AG04449 (cell line): Measurements from ENCODE around the gene NSMCE4A.
"Not testable (repeated sequence)": the region's sequence is repeated elsewhere in the genome, so short reads cannot be mapped to it uniquely, and the experiment has no call there.

ENCODE experiments used
- CTCF ChIA-PET: fragments of 350-600 bp; formaldehyde crosslinking; extraction: SDS; loops from one replicate; lab custom pipeline; 2021; ENCODE audit warnings: antibody characterized with exemption; lab: Yijun Ruan, JAX
- POLR2A ChIA-PET: fragments of 400-600, 350-600 bp; formaldehyde crosslinking; extraction: SDS; loops from one replicate; lab custom pipeline; 2020; ENCODE audit warnings: antibody characterized with exemption, inconsistent platforms; lab: Yijun Ruan, JAX
- DNase-seq: peaks from one replicate; pipeline ENCODE4 v3.0.0-alpha.2; 2010; ENCODE audit warnings: low read depth, low spot score
- H3K4me3 ChIP-seq: 2 replicates; pipeline ENCODE4 v1.5.1; 2011; ENCODE audit warnings: low read depth, mild to moderate bottlenecking, control low read depth, low read length
- CTCF ChIP-seq: IDR thresholded peaks from one replicate; pipeline ENCODE4 v1.5.1; 2011; ENCODE audit warnings: mild to moderate bottlenecking, moderate library complexity, low read length, control low read depth, inconsistent platforms; ENCODE audit not compliant: insufficient read depth; ENCODE audit errors: missing control alignments

NSMCE4A gene

DNA sequence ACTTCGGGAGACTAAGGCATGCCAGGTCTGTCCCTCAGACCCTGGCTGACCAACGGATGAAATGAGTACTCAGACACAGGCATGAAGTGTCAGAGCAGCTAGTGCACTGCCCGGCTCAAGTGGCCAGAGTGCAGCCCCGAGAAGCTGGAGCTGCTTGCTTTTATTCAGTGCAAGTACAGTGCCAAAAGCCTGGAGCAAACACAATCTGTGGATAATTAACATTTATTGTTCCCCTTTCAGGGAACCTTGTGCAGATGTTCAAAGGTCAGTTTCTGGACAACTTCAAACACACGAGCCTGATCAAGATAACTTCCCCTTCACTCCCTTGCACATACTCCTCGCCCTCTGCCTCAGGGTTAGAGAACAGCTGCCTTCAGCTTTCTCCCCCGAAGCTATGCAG is 39.3 kb downstream of the NSMCE4A start:
- H3K4me3 ChIP-seq, result no peak overlapping the region
- TF ChIP-seq CTCF, result no peak
- CTCF ChIA-PET, result interaction anchor here (1.1 to 1.3 kb wide), 2 partner anchors 40 to 116 kb away, joined by 3 to 4 read pairs; no protein-coding TSS in a partner anchor
- POLR2A ChIA-PET, result interaction anchor here (1.3 kb wide), 1 partner anchor 8 kb away, joined by 6 read pairs; the partner anchor contains the start of gene ATE1
- DNase-seq, result no peak

DNA sequence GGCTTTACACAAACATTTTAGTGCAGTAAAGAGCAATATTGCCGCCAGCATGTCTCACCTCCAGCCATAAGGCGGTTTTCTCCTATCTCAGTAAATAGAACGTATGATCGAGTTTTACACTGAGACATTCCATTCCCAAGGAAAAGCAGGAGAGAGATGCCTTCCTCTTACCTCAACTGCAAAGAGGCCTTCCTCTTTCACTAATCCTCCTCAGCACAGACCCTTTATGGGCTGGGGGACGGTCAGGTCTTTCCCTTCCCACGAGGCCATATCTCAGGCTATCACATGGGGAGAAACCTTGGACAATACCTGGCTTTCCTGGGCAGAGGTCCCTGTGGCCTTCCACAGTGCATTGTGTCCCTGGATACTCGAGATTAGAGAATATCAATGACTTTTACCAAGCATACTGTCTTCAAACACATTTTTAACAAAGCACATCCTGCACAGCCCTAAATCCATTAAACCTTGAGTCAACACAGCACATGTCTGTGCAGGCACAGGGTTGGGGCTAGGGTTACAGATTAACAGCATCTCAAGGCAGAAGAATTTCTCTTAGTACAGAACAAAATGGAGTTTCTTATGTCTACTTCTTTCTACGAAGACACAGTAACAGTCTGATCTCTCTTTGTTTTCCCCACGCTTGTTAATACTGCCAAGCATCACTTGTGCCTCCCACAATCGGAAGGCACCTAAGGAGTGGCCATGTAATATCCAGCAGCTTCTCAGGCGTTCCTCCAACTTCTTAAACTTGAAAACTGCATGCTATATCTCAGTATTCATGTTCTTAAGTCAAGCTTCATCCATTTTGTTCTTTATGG is 44.5 kb downstream of the NSMCE4A start:
- H3K4me3 ChIP-seq, POLR2A ChIA-PET, CTCF ChIA-PET: not testable (repeated sequence)

GRCh38 chr10:121929585-121930267 is 45.3 kb downstream of the NSMCE4A start:
- POLR2A ChIA-PET, H3K4me3 ChIP-seq, DNase-seq: not testable (repeated sequence)
- CTCF ChIA-PET, result interaction anchor here (0.7 kb wide), 1 partner anchor 31 kb away, joined by 3 read pairs; no protein-coding TSS in a partner anchor

More for the DNA sequence above, 44.5 kb downstream of the NSMCE4A start:
- not testable (repeated sequence) for DNase-seq

DNA sequence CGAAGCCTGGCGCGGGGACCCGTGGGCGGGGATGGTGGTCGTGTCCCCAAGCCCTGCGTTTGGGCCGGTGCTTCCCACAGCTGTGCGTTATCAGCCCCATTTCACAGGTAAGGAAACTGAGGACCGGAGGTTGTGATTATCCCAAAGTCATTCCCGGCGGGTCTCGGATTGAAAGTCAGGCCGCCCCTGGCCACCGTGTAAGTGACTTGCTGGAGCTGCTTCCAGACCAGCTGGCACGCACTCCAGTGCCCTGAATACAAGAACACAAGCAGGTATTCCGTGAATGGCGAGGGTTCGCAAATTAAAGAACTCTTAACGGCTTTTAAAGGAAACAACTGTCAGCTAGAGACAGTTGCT is 46.5 kb downstream of the NSMCE4A start:
- ChIA-PET POLR2A (interaction anchor here (0.6 to 1.6 kb wide), 7 partner anchors 8 to 1225 kb away, joined by 3 to 6 read pairs (median 3); partner anchors contain the start of gene BUB3), CTCF (interaction anchor here (0.6 to 1.6 kb wide), 6 partner anchors 8 to 184 kb away, joined by 3 to 5 read pairs (median 4); no protein-coding TSS in a partner anchor)
- peak overlapping the region; percentile 86 for H3K4me3 ChIP-seq
- TF ChIP-seq CTCF, result no peak
- DNase-seq, result no peak

DNA sequence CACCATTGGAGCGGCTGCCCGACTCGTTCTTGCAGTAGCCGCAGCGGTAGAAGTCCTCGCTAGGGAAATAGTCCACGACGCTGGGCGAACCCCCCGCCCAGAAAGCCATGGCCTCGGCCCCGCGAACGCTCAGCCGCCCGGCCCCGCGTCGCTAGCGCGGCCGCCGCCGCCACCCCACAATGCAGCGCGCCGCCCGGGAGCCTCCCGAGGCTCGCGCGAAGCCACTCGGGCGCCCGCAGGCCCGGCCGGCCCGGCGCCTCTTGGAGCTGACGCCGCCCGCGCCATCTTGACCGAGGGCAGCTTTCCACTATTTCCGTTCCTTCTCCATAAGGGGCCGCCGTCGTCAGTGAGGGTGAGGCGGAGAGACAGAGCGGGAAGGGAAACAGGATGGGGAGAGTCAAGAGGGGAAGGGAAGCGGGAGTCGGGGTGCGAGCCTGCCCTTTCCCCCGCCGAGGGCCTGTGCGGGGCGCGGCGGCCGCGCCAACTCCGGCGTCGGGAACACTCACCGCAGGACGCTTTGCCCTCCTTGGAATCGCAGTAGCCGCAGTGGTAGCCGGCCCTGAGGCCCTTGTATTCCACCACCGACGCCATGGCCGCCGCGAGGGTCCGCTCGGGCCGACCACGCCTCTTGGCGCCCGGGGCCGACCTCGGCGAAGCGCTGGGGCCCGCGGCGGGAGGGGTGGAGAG is 47.0 kb downstream of the NSMCE4A start, which contains the start of gene ATE1:
Gene ATE1 (minus strand): TSS at position 191 of the 687 bp plus-strand sequence. CDS start 82 bp downstream, at position 109.
- ChIA-PET CTCF (interaction anchor here (0.6 to 1.6 kb wide), 5 partner anchors 9 to 185 kb away, joined by 3 to 5 read pairs (median 4); no protein-coding TSS in a partner anchor), POLR2A (interaction anchor here (0.6 to 1.6 kb wide), 7 partner anchors 8 to 1226 kb away, joined by 3 to 6 read pairs (median 3); partner anchors contain the start of gene BUB3)
- DNase-seq, result peak; percentile 36
- peak within 1 kb of the TSS; percentile 86 for H3K4me3 ChIP-seq
- TF ChIP-seq CTCF, result peak; percentile 28

- peak overlapping the region; percentile 86 for H3K4me3 ChIP-seq
- no peak for TF ChIP-seq CTCF
- no peak for DNase-seq
- ChIA-PET CTCF (interaction anchor here (1.6 kb wide), 3 partner anchors 8 to 186 kb away, joined by 4 to 5 read pairs (median 5); no protein-coding TSS in a partner anchor), POLR2A (interaction anchor here (0.6 to 1.6 kb wide), 7 partner anchors 9 to 1227 kb away, joined by 3 to 6 read pairs (median 3); partner anchors contain the start of gene BUB3)
Measured at GRCh38 chr10:121927318-121927840, 47.6 kb downstream of the NSMCE4A start.
